Measurements from ENCODE around the gene FHIP1A.
"Not testable (repeated sequence)": the region's sequence is repeated elsewhere in the genome, so short reads cannot be mapped to it uniquely, and the experiment has no call there.

Gene FHIP1A

DNA sequence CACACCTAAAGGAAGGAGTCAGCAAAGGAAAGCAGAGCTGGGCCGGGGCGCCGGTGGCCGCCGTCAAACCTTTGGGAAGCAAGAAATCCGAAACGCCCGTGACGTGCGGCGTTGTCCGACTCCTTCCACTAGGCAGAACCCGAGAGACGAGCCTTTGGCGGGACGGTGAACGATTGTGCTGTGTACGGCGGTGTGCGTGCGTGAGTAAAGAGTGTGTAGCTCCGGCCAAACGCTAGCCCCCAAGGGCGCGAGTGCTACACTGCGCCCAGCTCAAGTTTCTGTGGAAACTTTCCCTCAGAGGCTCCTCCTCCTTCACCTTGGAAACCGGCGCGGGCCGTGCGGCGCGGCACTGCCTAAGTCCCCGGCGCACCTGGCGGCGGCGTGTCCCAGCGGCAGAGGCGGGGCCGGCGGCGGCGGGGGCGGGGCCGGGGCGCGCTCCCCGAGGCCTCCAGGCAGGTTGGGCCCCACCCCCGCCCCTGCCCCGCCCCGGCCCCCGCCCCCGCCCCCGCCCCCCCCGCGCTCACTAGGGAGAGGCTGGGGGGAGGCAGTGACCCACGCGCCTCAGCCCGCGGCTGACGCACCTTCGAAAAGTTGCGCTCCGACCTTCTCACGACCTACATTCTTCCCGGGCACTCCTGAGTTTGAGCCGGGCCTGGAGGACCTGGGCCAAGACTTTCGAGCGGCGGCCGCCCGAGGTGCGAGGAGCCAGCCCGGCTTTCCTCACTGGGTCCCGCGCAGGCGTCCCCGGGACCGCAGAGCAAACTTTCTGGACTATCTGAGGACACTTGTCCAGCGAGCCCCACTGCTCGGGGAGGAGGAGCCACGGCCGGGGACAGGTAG lies at the start of gene FHIP1A:
FHIP1A (plus strand) TSS at position 547 of the 840 bp plus-strand sequence. CDS start 157,084 bp downstream, outside the sequence.
- peak; percentile 76 for DNase-seq (ENCODE audit: low read depth)

GRCh38 chr4:151359576-151359975 lies 49.4 kb upstream of the FHIP1A start:
- no peak for DNase-seq (ENCODE audit: low read depth)

GRCh38 chr4:151361126-151361525 lies 47.9 kb upstream of the FHIP1A start:
- no peak for DNase-seq (ENCODE audit: low read depth)

GRCh38 chr4:151361966-151362365 lies 47.0 kb upstream of the FHIP1A start:
- DNase-seq (ENCODE audit: low read depth): no peak

GRCh38 chr4:151362404-151363164 lies 46.4 kb upstream of the FHIP1A start:
- peak; percentile 72 for DNase-seq (ENCODE audit: low read depth)

- DNase-seq (ENCODE audit: low read depth): no peak
Measured at GRCh38 chr4:151376540-151376939, 32.4 kb upstream of the FHIP1A start.

GRCh38 chr4:151389311-151389710 lies 19.7 kb upstream of the FHIP1A start:
- no peak for DNase-seq (ENCODE audit: low read depth)

DNA sequence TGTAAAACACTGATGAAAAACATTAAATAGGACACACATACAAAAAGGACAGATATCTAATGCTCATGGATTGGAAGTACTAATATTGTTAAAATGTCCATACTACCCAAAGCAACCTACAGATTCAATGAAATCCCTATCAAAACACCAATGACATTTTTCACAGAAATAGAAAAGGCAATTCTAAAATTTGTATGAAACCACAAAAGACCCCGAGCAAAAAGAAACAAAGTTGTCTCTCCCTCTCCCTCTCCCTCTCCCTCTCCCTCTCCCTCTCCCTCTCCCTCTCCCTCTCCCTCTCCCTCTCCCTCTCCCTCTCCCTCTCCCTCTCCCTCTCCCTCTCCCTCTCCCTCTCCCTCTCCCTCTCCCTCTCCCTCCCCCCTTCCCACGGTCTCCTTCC lies 19.2 kb upstream of the FHIP1A start:
- not testable (repeated sequence) for DNase-seq (ENCODE audit: low read depth)

GRCh38 chr4:151395873-151396272 lies 13.1 kb upstream of the FHIP1A start:
- no peak for DNase-seq (ENCODE audit: low read depth)

DNA sequence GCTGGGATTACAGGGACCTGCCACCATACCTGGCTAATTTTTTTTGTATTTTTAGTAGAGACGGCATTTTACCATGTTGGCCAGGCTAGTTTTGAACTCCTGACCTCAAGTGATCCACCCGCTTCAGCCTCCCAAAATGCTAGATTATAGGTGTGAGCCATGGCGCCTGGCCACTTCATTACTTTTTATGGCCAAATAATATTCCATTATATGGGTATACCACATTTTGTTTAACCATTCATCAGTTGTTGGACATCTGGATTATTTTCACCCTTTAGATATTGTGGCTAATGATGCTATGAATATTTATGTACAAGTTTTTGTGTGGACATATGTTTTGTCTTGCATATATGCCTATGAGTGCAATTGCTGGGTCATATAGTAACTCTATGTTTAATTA lies 8.6 kb upstream of the FHIP1A start:
- DNase-seq (ENCODE audit: low read depth): no peak

DNA sequence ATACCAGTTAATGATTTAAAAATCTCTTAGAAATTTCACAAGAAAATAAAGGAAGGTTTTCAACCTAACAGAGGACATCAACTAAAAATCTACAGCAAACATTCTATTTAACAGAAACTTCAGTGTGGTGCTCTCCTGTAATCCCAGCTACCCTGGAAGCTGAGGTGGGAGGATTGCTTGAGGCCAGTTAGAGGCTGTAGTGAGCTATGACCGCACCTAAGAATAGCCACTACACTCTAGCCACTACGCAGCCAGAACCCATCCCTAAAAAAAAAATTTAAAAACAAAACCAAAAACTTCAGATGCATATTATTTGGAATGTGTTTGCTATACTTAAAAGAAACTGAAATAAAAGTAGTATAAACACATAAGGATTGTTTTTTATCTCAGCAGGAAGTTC lies 7.2 kb upstream of the FHIP1A start:
- no peak for DNase-seq (ENCODE audit: low read depth)

DNA sequence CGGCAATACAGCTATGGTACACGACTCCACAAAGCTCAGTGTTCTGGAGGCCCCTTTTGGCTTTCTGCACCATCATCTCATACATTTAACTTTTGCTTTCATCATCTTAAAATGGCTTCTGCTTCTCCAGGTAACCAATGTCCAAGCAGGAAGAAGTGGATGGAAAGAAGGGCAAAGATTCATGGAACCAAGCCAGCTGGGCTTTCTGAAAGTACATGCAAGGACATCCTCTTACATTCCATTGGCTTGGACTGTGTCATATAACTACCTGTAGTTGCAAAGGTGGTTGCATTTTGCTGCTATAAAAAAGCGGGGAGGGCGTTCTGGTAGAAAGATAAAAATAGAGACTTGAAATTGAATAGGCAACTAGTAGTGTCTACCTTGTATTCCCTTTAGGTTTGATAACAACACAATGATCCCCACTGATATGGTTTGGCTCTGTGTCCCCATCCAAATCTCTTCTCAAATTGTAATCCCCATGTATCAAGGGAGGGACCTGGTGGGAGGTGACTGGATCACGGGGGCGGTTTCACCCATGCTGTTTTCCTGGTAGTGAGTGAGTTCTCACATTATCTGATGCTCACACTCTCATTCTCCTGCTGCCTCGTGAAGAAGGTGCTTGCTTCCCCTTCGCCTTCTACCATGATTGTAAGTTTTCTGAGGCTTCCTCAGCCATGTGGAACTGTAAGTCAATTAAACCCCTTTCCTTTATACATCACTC lies 6.7 kb upstream of the FHIP1A start:
- no peak for DNase-seq (ENCODE audit: low read depth)

DNA sequence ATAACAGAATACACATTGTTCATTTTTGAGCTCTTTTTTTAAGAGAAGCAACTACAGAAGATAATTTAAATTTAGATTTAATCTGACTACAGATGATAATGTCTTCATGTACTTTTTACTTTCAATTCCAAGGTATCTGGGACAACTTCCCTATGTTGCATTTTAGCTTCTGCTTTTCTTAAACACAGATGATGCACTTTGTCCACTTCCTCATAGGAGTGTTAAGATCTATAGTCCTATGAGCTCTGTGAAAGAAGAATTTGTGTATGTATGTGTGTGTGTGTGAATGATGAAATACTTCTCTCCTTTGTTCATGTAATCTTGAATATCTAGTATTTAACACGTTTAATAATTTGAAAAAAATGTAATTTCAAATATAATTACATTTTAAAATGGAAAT lies 5.3 kb upstream of the FHIP1A start:
- no peak for DNase-seq (ENCODE audit: low read depth)

GRCh38 chr4:151404802-151405201 lies 4.2 kb upstream of the FHIP1A start:
- not testable (repeated sequence) for DNase-seq (ENCODE audit: low read depth)

GRCh38 chr4:151407018-151407417 lies 2.0 kb upstream of the FHIP1A start:
- no peak for DNase-seq (ENCODE audit: low read depth)

- DNase-seq (ENCODE audit: low read depth): no peak
Measured at GRCh38 chr4:151407466-151408379, 1.3 kb upstream of the FHIP1A start.

DNA sequence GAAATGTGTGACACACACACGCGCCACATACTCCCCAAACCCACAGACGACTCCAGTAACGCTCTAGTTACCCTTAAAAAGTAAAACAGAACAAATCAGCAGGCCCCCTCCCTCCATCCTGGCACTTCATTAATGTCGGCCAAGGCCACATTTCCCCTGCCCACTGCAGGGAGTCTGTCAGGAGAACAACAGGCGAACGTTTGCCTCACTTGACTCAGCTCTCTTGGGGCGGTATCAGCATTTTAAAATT lies 671 bp upstream of the FHIP1A start:
- no peak for DNase-seq (ENCODE audit: low read depth)

DNA sequence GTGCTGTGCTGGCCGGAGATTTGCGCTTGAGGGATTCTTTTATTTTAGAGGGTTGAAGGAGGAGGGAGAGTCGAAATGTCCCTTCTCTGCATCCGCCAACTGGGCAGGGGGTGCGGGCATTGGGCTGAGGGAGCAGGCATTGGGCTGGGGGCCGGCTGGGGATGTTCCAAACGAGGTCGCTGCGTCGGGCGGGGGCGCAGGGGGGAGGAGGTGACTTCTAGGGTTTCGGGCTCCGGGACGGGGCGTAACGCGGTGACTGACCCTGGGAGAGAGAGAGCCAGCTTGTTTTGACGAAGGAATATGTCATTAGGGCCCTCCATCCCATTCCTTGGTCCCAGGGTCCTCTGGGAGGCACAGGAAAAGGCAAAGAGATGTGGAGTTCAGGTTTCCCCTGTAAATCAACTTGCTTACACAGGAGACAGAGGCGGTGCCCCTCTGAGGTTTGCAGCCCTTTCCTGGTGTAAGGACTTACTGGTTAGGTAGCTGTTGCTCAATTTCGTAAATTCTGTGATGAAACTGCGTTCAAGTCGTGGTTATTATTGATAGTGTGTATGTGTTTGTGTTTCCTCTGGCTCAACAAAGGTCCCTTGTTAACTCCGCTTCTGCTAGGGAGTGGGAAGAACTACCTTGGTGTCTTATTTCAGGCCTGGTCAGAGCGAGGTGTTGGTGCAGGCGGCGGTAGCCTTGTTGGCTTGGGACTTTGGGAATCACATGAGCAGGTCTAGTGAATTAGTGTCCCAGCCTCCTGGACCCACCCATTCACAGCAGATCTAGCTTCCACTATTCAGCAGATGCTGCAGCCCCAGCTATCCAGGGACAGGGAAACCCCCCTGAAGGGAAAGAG lies 716 bp downstream of the FHIP1A start:
- DNase-seq (ENCODE audit: low read depth): no peak

GRCh38 chr4:151415978-151416377 lies 7.0 kb downstream of the FHIP1A start:
- DNase-seq (ENCODE audit: low read depth): no peak

- no peak for DNase-seq (ENCODE audit: low read depth)
Measured at GRCh38 chr4:151417164-151417571, 8.2 kb downstream of the FHIP1A start.
